ENCODE data around the gene CTPS2.
"Not testable (repeated sequence)": the region's sequence is repeated elsewhere in the genome, so short reads cannot be mapped to it uniquely, and the experiment has no call there.

CTPS2 gene, protein sequence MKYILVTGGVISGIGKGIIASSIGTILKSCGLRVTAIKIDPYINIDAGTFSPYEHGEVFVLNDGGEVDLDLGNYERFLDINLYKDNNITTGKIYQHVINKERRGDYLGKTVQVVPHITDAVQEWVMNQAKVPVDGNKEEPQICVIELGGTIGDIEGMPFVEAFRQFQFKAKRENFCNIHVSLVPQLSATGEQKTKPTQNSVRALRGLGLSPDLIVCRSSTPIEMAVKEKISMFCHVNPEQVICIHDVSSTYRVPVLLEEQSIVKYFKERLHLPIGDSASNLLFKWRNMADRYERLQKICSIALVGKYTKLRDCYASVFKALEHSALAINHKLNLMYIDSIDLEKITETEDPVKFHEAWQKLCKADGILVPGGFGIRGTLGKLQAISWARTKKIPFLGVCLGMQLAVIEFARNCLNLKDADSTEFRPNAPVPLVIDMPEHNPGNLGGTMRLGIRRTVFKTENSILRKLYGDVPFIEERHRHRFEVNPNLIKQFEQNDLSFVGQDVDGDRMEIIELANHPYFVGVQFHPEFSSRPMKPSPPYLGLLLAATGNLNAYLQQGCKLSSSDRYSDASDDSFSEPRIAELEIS

DNA sequence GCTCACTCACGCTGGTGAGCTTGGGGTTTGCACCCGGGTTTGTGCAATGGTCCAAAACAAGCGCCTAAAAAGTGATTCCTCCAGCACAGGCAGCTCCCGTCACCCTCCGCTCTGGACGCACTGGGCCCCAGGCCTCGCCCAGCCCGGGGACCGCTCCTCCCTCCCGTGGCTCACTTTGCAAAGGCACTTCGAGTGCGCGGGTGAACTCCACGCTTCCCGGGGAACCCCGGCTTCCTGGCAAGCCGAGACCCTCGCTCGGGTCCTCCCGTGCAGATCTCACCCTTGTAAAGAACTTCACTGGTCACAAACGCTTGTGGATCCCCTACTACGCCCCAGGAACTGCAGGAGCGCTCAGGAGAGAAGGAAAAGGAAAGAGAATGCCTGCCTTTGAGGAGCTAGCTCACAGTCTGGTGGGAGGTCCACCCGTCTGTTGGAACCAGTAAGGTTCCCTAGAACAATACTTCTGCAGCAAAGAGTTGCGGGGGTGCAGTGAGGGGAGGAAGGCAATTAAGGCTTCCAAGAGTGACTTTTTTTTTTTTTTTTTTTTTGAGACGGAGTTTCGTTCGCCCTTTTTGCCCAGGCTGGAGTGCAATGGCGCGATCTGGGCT, at the start of gene CTPS2:
CTPS2 (minus strand) TSS at position 122 of the 608 bp plus-strand sequence. CDS start 9,767 bp downstream, outside the sequence.
- peak; percentile 59 for DNase-seq (ENCODE audit: low read depth)

DNA sequence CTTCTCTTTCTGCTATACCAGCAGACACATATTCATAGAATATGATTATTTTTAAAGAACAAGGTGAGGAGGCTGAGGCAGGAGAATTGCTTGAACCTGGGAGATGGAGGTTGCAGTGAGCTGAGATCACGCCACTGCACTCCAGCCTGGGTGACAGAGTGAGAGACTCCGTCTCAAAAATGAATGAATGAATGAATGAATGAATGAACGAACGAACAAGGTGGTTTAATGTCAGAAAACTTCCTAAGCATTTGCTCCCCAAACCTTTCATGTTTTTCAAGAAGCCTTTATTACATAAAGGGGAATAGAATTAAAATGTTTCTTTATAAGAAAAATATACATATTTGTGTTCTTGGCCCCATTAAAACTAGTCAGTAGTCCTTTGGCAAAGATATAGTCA, 49.0 kb upstream of the CTPS2 start:
- DNase-seq (ENCODE audit: low read depth): not testable (repeated sequence)

DNA sequence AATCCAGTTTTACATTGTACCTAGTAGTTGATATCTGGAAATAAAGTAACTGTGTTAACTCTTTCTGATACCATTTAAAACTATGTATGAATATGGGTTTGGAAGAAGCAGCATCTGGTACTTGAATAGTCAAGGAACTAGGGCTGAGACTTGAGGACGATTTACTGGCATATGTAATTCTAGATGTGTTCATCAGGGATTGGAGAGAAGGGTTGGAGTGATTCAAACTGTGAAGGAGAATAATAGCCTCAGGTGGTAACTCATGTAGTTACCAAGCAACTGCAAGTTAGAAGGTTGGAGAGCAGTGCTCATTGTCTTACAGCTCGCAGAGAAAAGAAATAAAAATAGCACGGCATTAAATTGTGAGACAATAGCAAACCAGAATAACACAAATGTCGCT, 44.3 kb upstream of the CTPS2 start:
- no peak for DNase-seq (ENCODE audit: low read depth)

DNA sequence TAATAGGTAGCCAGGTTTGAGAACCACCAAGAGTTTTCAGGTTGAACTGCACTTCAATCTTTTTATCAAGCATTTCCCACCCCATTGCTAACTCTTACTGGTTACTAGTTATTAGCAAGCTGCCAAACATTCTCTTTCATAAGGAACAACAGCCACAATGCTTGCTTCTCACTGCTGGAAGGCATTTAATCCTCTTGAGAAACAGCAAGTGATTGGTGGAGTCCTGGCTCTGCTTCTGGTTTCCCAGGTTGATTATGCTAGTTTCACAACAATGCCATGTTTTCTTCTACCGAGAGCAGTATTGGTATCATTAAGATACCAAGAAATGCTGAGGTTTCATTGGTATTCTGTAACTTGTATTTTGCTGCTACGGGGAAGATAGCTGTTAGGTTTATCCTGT, 41.5 kb upstream of the CTPS2 start:
- DNase-seq (ENCODE audit: low read depth): peak; percentile 34

DNA sequence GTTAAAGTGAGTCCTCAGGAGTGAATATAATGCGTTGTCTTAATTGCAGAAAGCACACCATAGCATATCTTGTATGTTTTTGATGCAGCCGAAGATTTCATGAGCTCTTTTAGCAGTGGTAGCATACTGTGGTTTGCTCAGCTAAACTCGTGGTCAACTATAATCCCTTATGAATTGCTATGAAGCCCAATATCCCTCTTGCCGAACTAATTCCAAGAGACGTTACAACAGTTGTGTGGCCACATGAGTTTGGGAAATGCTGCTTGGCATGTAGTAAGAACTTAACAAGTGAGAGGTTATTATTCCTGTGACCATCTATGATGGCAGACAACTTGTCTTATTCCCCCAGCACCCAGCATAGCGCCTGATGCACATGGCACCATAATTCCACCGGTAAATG, 37.7 kb upstream of the CTPS2 start:
- DNase-seq (ENCODE audit: low read depth): peak; percentile 35

DNA sequence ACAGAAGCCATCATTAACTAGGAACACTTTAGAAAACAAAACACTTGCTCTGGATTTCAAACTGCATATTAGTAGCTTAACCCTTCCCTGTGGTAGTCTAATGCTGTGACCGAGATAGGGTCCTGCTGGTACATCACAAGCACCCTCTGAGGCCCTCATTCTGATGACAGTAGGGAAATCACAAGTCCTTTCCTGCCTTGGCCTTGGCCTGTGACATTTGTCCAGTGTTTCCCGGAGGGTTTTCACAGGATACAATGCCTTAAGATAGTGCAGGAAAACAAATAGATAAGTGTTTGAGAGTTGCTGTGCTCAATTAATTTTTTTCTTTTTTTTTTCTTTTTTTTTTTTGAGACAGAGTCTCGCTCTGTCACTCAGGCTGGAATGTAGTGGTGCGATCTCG, 36.0 kb upstream of the CTPS2 start:
- no peak for DNase-seq (ENCODE audit: low read depth)

DNA sequence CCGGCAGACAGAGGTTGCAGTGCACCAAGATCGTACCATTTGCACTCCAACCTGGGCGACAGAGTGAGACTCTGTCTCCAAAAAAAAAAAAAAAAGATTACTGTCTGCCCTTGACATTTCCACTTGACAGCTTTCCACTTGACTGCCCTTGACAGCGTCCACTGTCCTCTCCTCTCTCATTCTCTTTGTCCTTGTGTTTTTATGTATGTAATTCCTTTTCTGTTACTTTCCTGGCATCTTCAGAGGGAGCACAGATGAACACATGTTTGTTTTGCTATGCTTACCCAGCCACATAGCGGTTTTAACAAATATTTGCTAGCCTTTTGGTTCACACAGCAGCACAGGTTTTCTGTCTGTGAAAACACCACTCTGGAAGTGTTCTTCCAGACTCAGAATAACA, 33.2 kb upstream of the CTPS2 start:
- no peak for DNase-seq (ENCODE audit: low read depth)

DNA sequence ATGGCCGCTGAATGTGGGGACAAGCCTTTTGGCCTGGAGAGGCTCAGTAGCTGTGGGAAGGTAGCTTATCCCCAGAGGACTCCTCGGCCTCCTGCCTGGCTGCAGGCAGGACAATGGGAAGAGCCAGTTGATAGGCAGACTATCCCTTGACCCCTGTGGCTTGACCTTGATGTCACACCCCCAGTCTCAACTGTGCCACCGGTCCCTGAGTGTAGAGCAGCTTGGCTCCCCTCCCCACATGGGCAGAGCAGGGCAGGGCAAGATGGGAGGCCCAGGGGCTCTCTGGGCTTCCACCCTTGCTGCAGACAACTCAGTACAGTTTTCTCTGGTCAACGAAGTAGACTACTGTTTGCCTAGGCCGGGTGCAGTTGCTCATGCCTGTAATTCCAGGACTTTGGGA, 32.6 kb upstream of the CTPS2 start:
- DNase-seq (ENCODE audit: low read depth): no peak

DNA sequence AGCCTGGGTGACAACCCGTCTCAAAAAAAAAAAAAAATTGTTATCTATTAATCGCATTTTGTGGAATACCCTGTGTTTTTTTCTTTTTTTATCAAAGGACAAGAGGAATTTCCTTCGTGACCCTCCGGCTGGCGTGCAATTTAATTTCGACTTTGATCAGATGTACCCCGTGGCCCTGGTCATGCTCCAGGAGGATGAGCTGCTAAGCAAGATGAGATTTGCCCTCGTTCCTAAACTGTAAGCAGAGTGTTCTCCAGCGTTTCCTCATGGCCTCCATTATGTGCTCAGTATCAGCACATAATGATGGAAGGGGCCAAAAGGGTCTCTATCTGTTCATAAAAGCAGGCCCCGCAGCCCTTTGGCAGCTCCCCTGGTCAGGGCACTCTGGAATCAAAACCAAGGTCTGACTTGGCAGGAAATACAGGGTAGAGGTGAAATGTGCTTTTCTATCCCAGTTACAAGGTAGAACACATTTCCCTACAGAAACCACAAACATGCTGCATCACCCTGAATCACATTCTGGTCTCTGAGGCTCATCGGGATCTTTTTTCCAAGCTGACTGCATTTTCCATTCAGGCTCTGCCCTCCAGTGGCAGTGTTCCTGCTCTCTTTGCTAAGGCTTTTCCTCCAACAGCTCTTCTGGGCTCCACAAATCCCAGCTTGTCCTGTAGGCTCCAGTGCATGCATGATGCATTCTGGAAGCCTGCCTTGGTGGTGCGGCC, 31.3 kb upstream of the CTPS2 start:
- DNase-seq (ENCODE audit: low read depth): peak; percentile 86

DNA sequence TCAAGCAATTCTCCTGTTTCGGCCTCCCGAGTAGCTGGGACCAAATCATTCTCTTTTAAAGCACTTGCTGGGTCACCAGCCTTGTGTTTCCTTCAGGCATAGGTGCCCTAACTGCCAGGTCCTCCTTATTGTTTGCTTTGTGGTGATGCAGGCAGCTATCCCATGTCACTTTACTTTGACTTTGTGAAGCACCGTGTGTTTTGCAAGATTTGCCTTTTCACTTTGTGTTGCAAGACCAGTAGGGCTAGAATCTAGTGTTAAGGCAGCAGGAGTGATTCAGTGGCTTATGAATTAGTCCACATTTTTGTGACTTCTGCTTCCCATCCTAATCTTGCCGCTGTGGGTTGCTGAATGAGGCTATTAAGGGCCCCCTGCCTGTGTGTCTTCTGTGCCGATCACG, 27.1 kb upstream of the CTPS2 start:
- peak; percentile 59 for DNase-seq (ENCODE audit: low read depth)

DNA sequence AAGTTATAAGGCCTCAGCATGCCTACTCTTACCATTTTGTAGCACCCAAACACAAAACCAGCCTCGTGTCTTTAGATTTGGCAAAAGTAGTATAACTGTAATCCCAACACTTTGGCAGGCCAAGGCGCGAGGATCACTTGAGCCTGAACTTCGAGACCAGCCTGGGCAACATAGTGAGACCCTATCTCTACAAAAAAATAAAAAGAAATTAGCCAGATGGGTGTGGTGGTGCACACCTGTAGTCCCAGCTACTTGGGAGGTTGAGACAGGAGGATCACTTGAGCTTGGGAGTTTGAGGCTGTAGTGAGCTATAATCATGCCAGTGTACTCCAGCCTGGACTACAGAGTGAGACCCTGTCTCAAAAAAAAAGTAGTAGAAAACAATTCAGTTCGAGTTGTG, 24.6 kb upstream of the CTPS2 start:
- DNase-seq (ENCODE audit: low read depth): no peak

DNA sequence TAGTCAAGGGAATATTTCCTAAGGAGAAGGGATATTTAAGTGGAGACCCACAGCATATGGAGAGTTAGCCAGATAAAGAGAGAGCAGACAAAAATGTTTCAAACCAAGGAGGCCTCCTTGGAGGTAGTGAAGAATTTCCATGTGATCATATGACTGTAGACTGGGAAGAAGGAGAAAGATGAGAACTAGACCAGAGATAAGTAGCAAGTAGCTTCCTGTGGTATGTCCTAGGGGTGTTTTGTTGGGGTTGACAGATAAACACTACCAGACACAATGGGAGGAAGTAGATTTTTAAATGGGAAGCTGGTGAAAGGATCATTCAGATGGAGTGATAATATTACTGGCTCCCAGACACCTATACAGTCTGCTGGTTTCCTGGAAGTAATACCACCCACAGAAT, 20.5 kb upstream of the CTPS2 start:
- no peak for DNase-seq (ENCODE audit: low read depth)

DNA sequence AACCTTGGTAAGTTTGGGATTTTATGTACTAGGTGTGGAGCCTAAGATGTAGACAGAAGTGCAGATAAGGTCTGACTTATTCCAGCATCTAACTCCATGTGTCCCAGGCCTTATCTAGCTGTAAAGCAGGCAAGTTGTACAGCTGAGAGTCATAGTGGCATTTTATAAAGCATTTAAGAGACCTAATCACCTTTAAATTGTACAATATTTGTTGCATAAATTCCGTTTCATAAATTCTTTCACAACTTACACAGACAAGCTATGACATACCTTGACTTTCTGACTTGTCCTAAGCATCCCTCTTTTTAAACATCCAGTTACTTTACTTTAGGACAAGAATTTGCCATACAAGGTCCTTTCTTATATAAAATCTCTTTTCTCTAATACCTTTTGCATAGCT, 18.0 kb upstream of the CTPS2 start:
- no peak for DNase-seq (ENCODE audit: low read depth)

DNA sequence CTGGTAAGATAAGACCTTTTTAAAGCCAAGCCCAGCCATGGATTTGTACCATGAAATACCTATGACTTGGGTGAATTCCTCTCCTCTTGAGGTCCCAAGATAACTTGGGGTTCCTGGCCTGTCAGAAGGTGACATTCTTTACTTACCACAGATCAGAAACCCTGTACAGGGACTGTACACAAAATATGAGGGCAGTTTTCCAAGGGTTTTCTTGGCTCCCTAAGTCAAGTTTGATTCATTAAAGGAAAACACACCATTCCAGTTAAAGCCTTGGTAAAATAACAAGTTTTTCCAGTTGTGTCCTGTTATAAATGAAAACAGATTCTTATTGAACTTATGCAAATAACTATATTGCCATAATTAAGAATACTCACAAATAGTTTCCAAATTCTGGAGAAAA, 15.2 kb upstream of the CTPS2 start:
- no peak for DNase-seq (ENCODE audit: low read depth)

DNA sequence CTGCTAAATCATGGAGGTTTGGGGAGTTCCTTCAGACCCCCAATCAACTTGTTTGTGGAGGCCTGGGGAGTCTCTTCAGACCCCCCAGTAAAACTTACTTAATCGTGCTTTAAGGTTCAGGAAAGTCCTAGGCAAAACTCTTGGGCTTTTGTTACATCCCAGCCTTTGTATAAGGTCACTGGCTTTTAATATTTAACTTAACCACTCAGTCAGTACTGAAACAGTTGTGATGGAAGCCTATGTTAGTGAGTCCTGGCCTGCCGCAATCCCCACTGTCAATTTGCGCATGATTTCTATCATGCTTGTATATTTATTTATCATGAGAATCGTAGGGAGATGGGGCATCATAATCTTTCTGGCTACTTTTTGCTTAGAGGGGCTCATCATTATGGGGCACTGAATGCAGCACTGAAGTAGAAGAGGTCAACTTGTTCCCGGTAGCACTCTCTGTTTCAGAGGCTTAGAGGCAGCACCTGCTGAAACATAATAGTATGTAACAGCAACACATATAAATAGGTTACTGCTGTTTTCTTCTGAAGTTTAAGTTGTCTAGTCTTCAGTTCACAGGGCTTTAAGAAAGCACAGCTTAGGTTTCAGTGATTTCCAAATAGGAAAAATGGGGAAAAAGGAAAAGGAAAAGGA, 14.0 kb upstream of the CTPS2 start:
- not testable (repeated sequence) for DNase-seq (ENCODE audit: low read depth)

DNA sequence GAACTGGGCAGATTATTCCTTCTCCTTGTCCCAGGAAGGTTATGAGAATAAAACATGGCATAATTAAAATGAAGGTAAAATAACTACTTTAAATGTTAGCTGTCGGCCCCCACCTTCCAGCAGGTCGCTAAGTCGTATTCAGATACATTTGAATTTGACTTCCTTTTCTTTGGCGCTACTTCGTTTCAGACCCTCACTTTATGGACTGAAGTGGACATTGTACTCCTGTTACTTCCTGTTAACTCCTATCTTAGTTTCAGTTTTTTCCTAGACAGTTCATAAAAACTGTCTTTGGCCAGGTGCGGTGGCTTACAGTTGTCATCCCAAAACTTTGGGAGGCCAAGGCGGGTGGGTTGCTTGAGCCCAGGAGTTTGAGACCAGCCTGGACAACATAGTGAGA, 12.6 kb upstream of the CTPS2 start:
- no peak for DNase-seq (ENCODE audit: low read depth)

DNA sequence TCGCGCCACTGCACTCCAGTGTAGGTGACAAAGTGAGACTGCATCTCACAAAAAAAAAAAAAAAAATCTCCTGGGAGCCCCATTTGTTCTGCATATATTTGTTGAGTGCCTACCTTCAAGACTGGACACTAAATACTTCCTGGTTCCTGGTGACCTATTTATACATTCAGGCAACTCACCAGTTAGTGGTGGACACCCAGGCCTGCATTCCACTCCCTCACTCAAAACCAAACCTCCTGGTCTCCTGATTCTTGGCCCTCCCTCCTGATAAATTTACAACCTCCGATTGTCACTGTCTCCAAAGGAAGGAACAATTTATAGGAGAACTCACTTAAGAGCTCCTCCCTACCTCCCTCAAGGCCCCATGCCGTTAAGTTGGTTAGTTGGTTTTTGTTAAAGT, 10.0 kb upstream of the CTPS2 start:
- DNase-seq (ENCODE audit: low read depth): no peak

DNA sequence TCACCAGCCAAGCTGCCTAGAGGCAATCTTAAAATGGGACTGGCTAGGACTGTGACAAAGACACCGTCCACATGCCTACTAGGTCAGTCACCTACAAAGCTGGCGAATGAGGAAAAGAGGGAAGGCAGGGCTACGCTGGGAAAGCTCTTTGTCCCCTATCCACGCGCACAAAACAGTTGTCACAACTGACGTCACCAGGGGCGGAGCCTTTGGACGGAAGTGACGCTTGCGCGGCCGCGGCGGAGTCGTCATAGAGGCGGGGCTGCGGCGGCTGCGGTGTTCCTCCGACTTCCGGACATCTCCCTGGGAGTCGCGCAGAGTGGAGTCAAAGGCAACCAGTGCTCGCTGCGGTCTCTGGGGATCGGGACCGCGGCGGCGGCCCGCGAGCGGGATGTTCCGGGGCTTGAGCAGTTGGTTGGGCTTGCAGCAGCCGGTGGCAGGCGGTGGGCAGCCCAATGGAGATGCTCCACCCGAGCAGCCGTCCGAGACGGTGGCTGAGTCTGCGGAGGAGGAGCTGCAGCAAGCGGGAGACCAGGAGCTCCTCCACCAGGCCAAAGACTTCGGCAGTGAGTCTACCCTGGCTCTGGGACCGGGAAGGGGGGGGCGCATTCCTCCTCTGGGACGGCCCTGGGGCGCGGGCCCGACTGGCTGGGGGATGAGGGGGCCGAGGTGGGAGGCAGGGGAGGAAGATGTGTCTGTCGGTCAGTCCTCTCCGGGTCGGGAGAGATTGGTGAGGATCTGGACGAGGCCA, 7.0 kb upstream of the CTPS2 start, which contains the start of gene SYAP1:
SYAP1 (plus strand) TSS at position 279 of the 751 bp plus-strand sequence; CDS start at position 392, 113 bp downstream.
- peak; percentile 98 for DNase-seq (ENCODE audit: low read depth)

DNA sequence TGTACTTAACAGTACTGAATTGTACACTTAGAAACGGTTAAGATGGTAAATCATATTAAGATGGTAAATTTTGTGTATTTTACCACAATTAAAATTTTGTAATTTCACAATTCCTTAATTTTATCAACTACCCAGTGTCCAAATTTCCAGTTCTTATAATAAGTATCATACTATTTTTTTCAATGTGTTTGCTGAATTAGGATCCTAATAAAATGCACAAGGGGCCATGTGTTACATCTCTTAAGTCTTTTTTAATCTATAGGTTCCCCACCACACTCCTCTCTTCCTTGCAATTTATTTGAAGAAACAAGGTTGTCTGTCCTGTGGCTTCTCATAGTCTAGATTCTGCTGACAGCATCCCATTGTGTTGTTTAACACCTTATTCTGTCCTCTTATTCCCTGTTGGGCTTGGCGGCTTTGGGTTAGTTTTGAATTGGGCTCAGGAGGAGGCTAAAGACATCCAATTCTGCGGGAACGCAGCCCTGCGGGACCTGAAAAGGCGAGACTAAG, 6.4 kb upstream of the CTPS2 start:
- DNase-seq (ENCODE audit: low read depth): no peak

DNA sequence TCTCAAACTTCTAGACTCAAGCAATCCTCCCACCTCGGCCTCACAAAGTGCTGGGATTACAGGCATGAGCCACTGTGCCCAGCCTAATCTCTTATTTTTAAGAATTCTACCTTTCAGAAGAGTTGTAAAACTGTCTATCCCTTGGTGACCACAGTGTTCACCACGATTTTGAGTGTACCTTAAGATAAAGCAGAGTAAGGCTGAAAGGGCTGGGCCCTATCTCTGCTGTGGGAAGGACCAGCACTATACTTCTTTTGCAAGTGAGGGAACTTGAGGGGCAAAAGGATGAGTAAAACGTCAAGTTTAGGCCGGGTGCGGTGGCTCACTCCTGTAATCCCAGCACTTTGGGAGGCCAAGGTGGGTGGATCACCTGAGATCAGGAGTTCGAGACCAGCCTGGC, 4.0 kb upstream of the CTPS2 start:
- not testable (repeated sequence) for DNase-seq (ENCODE audit: low read depth)

DNA sequence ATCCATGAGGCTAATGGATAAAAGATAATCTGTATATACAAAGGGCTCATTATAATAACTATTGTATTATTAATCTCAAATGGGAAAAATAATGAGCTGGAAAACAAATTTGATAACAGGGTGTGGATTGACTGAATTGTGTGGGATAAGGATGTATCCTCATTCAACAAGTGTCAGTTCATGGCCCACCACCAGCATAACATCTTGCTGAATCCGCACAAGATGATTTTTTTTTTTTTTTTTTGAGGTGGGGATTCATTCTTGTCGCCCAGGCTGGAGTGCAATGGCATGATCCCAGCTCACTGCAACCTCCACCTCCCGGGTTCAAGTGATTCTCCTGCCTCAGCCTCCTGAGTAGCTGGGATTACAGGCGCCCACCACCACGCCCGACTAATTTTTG, 3.2 kb upstream of the CTPS2 start:
- not testable (repeated sequence) for DNase-seq (ENCODE audit: low read depth)
